Pulmonary artery endothelial cell (primary cell): ENCODE data around the gene TBX1. TPM values are rescaled to one million over a fixed set of nuclear protein-coding genes. Genes with fewer than 3 reads are reported as not detected.

Experiments
- DNase-seq: peaks from one replicate; pipeline ENCODE4 v3.0.0-alpha.2; 2011; ENCODE audit warnings: low read depth, low spot score
- total RNA-seq: library from RNA; depleted of rRNA; stranded (reverse); fragments of >200 nt; gene quantifications from 2 replicates; pipeline ENCODE4 v1.2.3, GENCODE V29; 2014

Gene TBX1
- total RNA-seq, 1 donor from 2014 or later: 6.5 TPM

DNA sequence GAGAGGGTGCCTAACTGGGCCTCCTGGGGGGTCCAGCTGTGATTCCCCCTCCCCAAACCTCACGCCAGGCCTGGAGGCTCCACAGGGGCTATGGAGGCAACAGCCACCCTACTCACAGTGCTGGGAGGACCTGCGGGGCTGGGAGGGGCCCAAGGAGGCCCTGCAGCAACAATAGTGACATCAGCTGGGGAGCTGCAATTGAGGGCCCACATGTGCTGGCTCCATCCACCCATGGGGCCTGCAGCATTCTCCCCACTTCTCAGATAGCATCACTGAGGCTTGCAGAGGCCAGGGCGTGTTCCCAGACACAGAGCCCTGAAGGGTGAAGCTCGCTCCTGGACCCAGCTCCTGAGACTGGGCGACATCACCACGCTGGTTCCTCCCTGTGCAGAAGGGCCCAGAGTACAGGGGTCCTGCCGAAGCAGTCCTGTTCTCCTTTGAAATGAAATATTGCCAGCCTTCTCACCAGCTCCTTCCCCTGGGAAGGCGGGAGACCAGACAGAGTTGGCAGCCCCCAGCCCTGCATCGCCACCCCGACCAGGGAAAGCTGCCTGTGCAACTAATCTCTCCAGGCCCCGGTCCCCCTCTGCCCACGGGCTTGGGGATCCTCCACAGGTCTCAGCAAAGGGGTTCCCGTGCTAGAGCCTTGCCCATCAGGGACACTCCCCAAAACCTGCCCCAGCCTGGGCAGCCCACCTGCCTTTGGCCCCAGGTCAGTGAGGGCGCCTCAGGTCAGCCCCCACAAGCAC lies 8.9 kb upstream of the TBX1 start:
- no peak for DNase-seq

GRCh38 chr22:19753090-19753842 lies 7.3 kb upstream of the TBX1 start:
- no peak for DNase-seq

DNA sequence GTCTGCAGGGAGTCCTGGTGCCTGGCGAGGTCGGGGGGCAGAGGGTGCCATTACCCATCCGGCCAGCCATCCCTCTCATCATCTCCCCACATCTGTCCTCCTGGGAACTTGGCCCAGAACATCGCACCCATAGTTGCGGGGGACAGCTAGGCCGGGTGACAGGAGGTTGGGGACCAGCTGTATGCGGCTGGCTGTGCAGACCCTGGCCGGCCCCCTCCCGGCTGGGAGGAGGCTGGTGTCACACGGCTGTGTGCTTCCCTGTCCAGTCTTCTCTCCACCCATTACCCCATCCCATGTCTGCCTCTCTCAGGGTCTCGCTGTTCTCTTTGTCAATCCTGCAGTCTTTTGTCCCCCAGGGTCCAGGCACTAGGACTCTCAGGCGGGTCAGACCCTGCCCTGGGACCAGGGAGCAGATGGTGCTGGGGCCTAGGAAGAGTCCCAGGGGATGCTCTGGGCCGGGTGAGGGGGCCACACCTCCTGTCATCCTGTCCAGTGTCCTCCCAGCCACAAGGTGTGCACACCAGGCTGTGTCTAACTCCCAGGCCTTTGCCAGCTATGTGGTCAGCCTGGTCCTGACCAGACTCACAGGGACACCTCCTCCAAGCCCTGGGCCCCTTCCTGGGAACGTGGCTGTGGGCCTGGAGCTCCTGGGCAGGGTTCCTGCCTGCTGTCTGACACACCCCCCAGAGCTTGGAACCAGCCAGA lies 6.4 kb upstream of the TBX1 start:
- DNase-seq: no peak

- DNase-seq: no peak
Observed at GRCh38 chr22:19754701-19755144, 5.9 kb upstream of the TBX1 start.

GRCh38 chr22:19755145-19755710 lies 5.3 kb upstream of the TBX1 start:
- DNase-seq: no peak

DNA sequence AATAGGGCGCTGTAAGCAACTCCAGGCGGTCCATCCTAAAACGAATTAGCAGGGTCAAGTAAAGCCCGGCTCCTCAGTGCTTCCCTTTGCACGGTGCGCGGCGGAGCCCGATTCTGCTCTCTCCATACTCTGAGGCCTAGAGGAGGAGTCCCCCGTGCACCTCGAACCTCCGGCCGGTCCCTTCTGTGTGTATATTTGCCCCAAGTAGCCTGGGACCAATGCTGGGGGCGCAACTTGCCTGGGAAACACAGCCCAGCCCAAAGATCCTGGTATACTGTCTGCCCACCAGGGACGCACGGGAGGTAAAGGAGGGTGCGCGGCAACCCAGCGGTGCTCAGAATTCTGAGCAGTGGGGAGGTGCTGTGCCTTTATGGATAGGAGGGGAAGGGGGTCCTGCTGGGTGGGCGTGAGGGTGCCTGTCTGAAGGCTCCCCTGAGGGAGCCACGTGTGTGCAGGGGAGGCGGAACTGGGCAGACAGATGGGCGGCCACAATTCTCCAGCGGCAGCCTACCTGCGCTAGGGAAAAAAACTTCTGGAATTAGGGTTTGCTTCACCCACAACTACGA lies 4.8 kb upstream of the TBX1 start:
- DNase-seq: no peak

DNA sequence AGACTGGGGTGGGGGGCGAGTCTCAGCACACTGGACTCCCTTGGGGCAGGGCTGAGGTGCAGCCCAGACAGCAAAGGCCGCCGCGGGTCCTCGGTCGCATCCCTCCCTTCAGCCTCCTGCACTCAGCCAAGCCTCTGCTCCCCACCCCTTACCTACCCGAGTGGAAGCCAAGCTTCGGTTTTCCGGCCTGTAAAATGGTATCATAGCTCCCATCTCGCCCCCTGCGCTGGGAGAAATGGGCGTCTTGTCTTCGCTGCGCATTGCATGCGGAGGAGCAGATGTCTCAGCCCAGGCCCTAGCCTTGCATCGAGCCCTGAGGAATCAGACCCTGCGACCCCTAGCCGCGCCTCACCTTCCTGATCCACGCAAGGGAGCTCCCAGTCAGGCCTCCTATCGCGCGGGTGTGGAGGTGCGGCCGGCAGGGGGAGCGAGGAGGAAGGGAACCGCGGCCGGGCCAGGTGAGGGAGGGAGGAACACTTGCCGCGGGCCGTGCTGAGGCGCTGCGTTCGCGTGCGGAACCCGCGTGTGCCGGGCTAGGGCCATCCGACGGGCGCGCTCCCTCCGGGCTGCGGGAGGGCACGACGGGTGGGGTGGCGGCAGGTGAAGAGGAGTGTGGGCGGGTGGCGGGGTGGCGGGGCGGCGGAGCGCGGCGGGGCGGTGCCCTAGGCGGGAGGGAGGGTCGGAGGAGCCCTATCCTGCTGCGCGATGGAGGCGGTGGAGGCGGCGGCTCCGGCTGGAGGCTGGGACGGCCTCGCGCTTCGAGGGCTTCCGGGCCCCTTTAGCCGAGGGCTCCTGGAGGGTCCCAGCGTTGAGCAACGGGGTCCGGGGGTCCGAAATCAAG lies 4.1 kb upstream of the TBX1 start:
- DNase-seq: no peak

DNA sequence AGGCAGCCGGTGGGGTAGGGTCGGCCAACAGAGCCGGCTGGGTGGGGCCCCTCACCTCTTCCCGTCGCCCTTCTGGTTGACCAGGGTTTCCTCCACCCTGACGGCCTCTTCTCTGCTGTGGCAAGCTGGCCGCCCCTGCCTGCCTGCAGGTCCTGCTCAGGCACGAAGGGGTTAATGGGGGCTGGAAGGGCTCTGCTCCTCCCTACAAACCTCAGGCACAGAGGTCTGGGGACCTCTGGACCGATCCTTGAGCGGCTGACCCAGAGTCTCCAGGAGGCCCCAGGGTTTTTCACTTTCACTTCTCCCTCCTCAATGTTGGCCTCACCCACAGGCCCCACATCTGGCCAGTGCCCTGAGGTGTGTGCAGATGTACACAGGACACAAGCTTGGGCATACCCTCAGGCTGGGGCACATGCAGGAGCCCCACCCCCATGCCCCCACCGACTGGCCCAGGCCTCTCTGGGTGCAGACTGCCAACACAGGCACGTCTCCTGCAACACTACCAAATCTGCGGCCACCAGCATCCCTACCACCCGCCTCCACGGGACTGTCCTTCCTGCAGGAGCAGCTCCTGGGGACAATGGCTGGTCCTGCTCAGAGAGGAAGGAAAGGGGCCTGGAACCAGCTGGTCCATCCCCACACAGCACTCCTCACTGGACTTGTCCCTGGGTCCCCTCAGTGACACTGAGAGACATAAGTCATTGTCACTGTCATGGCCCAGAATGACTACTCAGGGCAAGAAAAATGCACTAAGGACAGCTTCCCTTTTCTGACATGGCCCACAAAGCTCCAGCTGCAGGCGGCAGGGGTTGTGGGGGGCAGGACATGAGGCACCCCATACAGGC lies 3.2 kb upstream of the TBX1 start:
- no peak for DNase-seq

GRCh38 chr22:19757985-19758895 lies 2.3 kb upstream of the TBX1 start:
- no peak for DNase-seq

GRCh38 chr22:19758896-19759426 lies 1.6 kb upstream of the TBX1 start:
- no peak for DNase-seq

DNA sequence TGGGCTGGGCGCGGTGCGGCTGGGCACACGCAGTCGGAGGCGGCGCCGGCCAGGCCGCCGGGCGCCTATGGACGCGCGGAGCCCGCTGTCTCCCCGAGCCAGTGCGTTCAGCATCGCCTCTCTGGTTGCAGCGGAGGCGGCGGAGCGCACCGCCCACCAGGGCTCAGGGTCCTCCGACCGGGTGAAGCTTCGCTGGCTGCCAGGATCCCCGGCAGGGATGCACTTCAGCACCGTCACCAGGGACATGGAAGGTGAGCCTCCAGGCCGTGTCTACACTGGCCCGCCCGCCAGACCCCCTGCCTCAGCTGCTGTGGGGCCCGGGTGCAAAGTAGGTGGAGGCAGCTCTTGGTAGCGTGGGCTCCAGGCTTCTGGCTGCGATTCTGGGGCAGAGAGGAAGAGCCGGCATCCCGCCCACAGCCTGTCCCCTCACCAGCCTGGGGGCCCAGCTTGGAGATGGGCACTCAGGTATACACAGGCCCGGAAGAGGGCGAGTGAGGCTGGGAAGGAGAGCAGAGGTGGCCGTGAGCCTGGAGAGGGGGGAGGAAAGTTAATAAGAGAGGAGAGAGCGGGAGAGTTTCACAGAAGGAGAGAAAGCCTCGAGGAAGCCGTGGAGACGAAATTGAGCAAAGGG lies 1.0 kb upstream of the TBX1 start:
- DNase-seq: no peak

GRCh38 chr22:19760951-19761724 lies 560 bp downstream of the TBX1 start:
- DNase-seq: no peak

GRCh38 chr22:19761725-19762567 lies 1.4 kb downstream of the TBX1 start:
- DNase-seq: no peak

DNA sequence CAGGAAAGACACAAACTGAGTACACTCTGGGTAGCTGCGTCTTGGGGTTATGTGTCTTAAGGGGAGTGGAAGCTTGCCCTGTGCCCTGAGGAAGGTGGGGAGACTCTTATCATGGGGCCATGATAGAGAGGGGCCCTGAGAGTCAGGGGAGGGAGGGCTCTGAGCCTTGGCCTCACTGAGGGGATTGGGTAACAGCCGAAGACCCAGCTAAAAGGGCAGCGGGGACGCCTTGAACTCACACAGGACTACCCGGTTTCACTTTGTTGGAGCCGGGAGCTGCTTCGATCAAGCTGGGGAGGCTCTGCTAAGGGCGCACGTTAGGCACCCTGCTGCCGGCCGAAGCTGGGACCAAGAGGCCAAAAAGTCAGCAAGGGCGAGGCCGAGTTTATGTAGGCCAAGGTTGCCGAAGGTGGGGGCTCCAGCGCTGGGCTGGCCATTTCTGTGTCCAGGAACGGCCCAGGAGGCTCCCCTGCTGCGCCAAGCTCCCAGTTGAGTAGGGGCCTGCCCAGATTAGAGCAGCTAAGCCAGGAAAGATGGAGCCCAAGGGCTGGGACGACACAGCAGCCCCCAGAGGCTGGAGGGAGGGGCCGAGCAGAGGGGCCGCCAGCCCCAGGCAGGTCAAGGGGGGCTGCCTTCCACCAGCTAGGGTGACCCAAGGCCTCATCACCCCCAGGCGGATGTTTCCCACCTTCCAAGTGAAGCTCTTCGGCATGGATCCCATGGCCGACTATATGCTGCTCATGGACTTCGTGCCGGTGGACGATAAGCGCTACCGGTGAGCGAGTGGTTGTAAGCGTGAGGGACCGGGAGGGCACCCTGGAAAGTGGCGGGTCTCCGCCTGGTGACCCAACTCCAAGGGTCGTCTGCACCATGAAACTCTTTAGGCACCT lies 2.2 kb downstream of the TBX1 start:
- no peak for DNase-seq
